GM12873 (cell line): Measurements from ENCODE around the gene ACER1.

ENCODE experiments used
- TF ChIP-seq, protein P1 (sequence below): IDR thresholded peaks from 2 replicates; pipeline ENCODE4 v1.5.1; 2012; ENCODE audit warnings: low read depth, mild to moderate bottlenecking, moderate library complexity, low read length, control low read depth; ENCODE audit not compliant: insufficient read depth; ENCODE audit errors: missing control alignments

Gene ACER1

GRCh38 chr19:6350688-6351087 is 17.3 kb upstream of the ACER1 start:
- TF ChIP-seq, protein P1, sequence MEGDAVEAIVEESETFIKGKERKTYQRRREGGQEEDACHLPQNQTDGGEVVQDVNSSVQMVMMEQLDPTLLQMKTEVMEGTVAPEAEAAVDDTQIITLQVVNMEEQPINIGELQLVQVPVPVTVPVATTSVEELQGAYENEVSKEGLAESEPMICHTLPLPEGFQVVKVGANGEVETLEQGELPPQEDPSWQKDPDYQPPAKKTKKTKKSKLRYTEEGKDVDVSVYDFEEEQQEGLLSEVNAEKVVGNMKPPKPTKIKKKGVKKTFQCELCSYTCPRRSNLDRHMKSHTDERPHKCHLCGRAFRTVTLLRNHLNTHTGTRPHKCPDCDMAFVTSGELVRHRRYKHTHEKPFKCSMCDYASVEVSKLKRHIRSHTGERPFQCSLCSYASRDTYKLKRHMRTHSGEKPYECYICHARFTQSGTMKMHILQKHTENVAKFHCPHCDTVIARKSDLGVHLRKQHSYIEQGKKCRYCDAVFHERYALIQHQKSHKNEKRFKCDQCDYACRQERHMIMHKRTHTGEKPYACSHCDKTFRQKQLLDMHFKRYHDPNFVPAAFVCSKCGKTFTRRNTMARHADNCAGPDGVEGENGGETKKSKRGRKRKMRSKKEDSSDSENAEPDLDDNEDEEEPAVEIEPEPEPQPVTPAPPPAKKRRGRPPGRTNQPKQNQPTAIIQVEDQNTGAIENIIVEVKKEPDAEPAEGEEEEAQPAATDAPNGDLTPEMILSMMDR: no peak

DNA sequence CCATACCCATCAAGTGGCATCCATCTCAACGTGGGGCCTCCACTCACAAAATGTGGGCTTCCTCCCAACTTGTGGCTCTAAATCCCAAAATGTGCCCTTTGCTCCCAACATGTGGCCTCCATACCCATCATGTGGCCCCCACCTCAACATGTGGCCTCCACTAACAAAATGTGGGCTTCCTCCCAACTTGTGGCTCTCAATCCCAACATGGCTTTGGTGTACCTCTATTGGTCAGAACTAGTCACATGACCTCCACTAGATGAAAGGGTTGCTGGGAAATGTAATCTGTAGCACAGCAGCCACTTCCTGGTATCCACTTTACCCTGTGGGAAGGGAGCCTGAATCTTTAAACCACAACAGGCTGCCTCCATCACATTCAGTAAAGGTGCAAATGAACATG is 10.1 kb upstream of the ACER1 start:
- TF ChIP-seq, protein P1: no peak

DNA sequence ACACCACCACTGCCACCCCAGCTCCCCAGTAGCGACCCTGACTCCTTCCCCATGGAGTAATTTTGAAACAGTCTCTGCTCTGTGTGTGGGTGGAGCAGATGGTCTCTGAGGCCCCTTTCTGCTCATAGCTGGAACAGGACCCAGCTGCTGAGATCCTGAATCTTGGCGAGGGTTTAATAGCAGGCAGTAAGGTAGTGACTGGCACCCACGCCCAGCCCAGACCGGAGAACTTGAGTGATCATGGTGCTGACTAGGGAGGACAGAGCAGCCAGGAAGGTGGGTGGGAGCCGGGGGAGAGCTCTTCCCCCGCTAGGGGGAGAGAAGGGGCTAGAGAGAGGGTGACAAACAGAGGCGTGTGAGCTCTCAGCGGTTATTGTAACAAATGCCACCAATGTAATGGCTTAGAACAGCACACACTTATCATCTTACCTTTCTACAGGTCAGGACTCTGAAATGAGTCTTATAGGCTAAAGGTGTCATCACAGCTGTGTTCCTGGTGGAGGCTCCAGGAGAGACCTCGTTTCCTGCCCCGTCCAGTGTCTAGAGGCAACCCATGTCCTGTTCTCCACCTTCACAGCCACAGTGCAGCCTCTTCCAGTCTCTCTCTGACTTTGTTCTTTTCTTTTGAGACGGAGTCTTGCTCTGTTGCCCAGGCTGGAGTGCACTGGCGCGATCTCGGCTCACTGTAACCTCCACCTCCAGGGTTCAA is 7.2 kb upstream of the ACER1 start:
- TF ChIP-seq, protein P1: no peak

- TF ChIP-seq, protein P1: no peak
These were observed 1.3 kb upstream of the ACER1 start for GRCh38 chr19:6334490-6335285.

GRCh38 chr19:6326815-6327214 is 6.6 kb downstream of the ACER1 start:
- TF ChIP-seq, protein P1: no peak

- TF ChIP-seq, protein P1: no peak
These were observed 7.8 kb downstream of the ACER1 start for GRCh38 chr19:6325614-6326013.

DNA sequence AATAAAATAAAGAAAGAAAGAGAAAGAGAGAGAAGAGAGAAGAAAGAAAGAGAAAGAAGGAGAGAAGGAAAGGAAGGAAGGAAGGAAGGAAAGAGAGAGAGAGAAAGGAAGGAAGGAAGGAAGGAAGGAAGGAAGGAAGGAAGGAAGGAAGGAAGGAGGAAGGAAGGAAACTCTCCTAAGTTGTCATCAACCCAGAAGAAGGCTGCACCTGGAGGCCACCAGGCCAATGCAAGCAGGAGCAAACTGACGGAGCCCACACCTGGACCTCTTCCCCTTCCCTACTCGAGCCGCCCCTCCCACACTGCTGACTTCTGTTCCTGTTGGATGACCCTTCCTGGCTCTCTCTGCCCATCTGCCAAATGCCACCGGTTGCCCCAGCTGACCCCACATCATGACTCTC is 8.7 kb downstream of the ACER1 start:
- TF ChIP-seq, protein P1: no peak
